ENCODE results near the gene MVB12B.

Gene MVB12B

GRCh38 chr9:126438741-126439401, 112.2 kb downstream of the MVB12B start:
- H3K9me3 Mint-ChIP-seq = no peaks in the 10 kb centered on the region
- intact Hi-C loops (cut with micrococcal nuclease) = no loop called here

GRCh38 chr9:126439402-126439765, 112.8 kb downstream of the MVB12B start:
- H3K4me1 Mint-ChIP-seq (ENCODE audit: low read depth) = peaks cover 23% of the 10 kb centered on the region
- intact Hi-C loops (cut with micrococcal nuclease) = no loop called here
- H3K36me3 Mint-ChIP-seq (ENCODE audit: low read depth) = peaks cover 45% of the 10 kb centered on the region
- no peak overlapping the region for H3K27ac Mint-ChIP-seq
- H3K4me3 Mint-ChIP-seq = no peak overlapping the region
- no peaks in the 10 kb centered on the region for H3K9me3 Mint-ChIP-seq
- no peaks in the 10 kb centered on the region for H3K27me3 Mint-ChIP-seq

More at GRCh38 chr9:126438741-126439401, 112.2 kb downstream of the MVB12B start:
- Mint-ChIP-seq H3K27ac (no peak overlapping the region), H3K4me1 (ENCODE audit: low read depth) (peaks cover 19% of the 10 kb centered on the region), H3K4me3 (no peak overlapping the region), H3K27me3 (no peaks in the 10 kb centered on the region), H3K36me3 (ENCODE audit: low read depth) (peaks cover 51% of the 10 kb centered on the region)

GRCh38 chr9:126439883-126440653, 113.4 kb downstream of the MVB12B start:
- H3K36me3 Mint-ChIP-seq (ENCODE audit: low read depth) = peaks cover 39% of the 10 kb centered on the region
- H3K4me1 Mint-ChIP-seq (ENCODE audit: low read depth) = peaks cover 26% of the 10 kb centered on the region
- intact Hi-C loops (cut with micrococcal nuclease) = no loop called here
- H3K27me3 Mint-ChIP-seq = no peaks in the 10 kb centered on the region
- H3K4me3 Mint-ChIP-seq = no peak overlapping the region
- H3K9me3 Mint-ChIP-seq = no peaks in the 10 kb centered on the region
- H3K27ac Mint-ChIP-seq = no peak overlapping the region

GRCh38 chr9:126440940-126441339, 114.3 kb downstream of the MVB12B start:
- Mint-ChIP-seq H3K9me3 (no peaks in the 10 kb centered on the region), H3K27ac (no peak overlapping the region)

GRCh38 chr9:126442636-126443035, 116.0 kb downstream of the MVB12B start:
- no peak overlapping the region for H3K4me3 Mint-ChIP-seq
- no peaks in the 10 kb centered on the region for H3K27me3 Mint-ChIP-seq
- peaks cover 31% of the 10 kb centered on the region for H3K36me3 Mint-ChIP-seq (ENCODE audit: low read depth)
- peak overlapping the region; percentile 70 for H3K27ac Mint-ChIP-seq
- intact Hi-C loops (cut with micrococcal nuclease) = no loop called here
- H3K4me1 Mint-ChIP-seq (ENCODE audit: low read depth) = peaks cover 26% of the 10 kb centered on the region
- no peaks in the 10 kb centered on the region for H3K9me3 Mint-ChIP-seq

More at GRCh38 chr9:126440940-126441339, 114.3 kb downstream of the MVB12B start:
- Mint-ChIP-seq H3K36me3 (ENCODE audit: low read depth) (peaks cover 31% of the 10 kb centered on the region), H3K4me3 (no peak overlapping the region), H3K4me1 (ENCODE audit: low read depth) (peaks cover 26% of the 10 kb centered on the region), H3K27me3 (no peaks in the 10 kb centered on the region)
- intact Hi-C loops (cut with micrococcal nuclease) = no loop called here

- Mint-ChIP-seq H3K27ac (peak overlapping the region; percentile 70), H3K27me3 (no peaks in the 10 kb centered on the region), H3K36me3 (ENCODE audit: low read depth) (peaks cover 36% of the 10 kb centered on the region), H3K4me3 (no peak overlapping the region), H3K4me1 (ENCODE audit: low read depth) (peaks cover 26% of the 10 kb centered on the region), H3K9me3 (no peaks in the 10 kb centered on the region)
- intact Hi-C loops (cut with micrococcal nuclease) = no loop called here
Observed at GRCh38 chr9:126443144-126443543, 116.5 kb downstream of the MVB12B start.

GRCh38 chr9:126448136-126448535, 121.5 kb downstream of the MVB12B start:
- intact Hi-C loops (cut with micrococcal nuclease) = no loop called here
- Mint-ChIP-seq H3K27ac (peak overlapping the region; percentile 12), H3K4me1 (ENCODE audit: low read depth) (peaks cover 28% of the 10 kb centered on the region), H3K27me3 (peaks cover 2% of the 10 kb centered on the region), H3K4me3 (no peak overlapping the region), H3K36me3 (ENCODE audit: low read depth) (peaks cover 53% of the 10 kb centered on the region), H3K9me3 (no peaks in the 10 kb centered on the region)

GRCh38 chr9:126448865-126449577, 122.4 kb downstream of the MVB12B start:
- Mint-ChIP-seq H3K27ac (no peak overlapping the region), H3K9me3 (no peaks in the 10 kb centered on the region)

GRCh38 chr9:126449725-126450667, 123.4 kb downstream of the MVB12B start:
- Mint-ChIP-seq H3K4me3 (no peak overlapping the region), H3K9me3 (no peaks in the 10 kb centered on the region), H3K27me3 (peaks cover 2% of the 10 kb centered on the region), H3K4me1 (ENCODE audit: low read depth) (peaks cover 14% of the 10 kb centered on the region), H3K27ac (no peak overlapping the region), H3K36me3 (ENCODE audit: low read depth) (peaks cover 71% of the 10 kb centered on the region)
- intact Hi-C loops (cut with micrococcal nuclease) = no loop called here

More at GRCh38 chr9:126448865-126449577, 122.4 kb downstream of the MVB12B start:
- Mint-ChIP-seq H3K27me3 (peaks cover 2% of the 10 kb centered on the region), H3K4me1 (ENCODE audit: low read depth) (peaks cover 20% of the 10 kb centered on the region), H3K36me3 (ENCODE audit: low read depth) (peaks cover 61% of the 10 kb centered on the region), H3K4me3 (no peak overlapping the region)
- intact Hi-C loops (cut with micrococcal nuclease) = no loop called here

GRCh38 chr9:126450668-126451205, 124.1 kb downstream of the MVB12B start:
- Mint-ChIP-seq H3K27me3 (peaks cover 2% of the 10 kb centered on the region), H3K27ac (no peak overlapping the region), H3K4me3 (no peak overlapping the region), H3K9me3 (no peaks in the 10 kb centered on the region), H3K4me1 (ENCODE audit: low read depth) (peaks cover 14% of the 10 kb centered on the region), H3K36me3 (ENCODE audit: low read depth) (peaks cover 78% of the 10 kb centered on the region)
- intact Hi-C loops (cut with micrococcal nuclease) = no loop called here

GRCh38 chr9:126451316-126451885, 124.8 kb downstream of the MVB12B start:
- peaks cover 2% of the 10 kb centered on the region for H3K27me3 Mint-ChIP-seq
- H3K4me1 Mint-ChIP-seq (ENCODE audit: low read depth) = peaks cover 14% of the 10 kb centered on the region
- intact Hi-C loops (cut with micrococcal nuclease) = no loop called here
- no peak overlapping the region for H3K27ac Mint-ChIP-seq
- H3K4me3 Mint-ChIP-seq = no peak overlapping the region
- peaks cover 85% of the 10 kb centered on the region for H3K36me3 Mint-ChIP-seq (ENCODE audit: low read depth)
- H3K9me3 Mint-ChIP-seq = no peaks in the 10 kb centered on the region

GRCh38 chr9:126452106-126452505, 125.5 kb downstream of the MVB12B start:
- Mint-ChIP-seq H3K27me3 (peaks cover 2% of the 10 kb centered on the region), H3K9me3 (no peaks in the 10 kb centered on the region), H3K36me3 (ENCODE audit: low read depth) (peaks cover 92% of the 10 kb centered on the region), H3K27ac (no peak overlapping the region), H3K4me3 (no peak overlapping the region), H3K4me1 (ENCODE audit: low read depth) (peaks cover 14% of the 10 kb centered on the region)
- intact Hi-C loops (cut with micrococcal nuclease) = no loop called here
